Measurements from ENCODE around the gene TDRD9. TPM values are rescaled to one million over a fixed set of nuclear protein-coding genes. Genes with fewer than 3 reads are reported as not detected.

TDRD9 gene

GRCh38 chr14:104100171-104101085 is 172.2 kb downstream of the TDRD9 start:
- Histone ChIP-seq H3K4me3 (ENCODE audit: low read length) (no peak overlapping the region), H2BK5ac (ENCODE audit: low read length) (no peak overlapping the region), H4K8ac (ENCODE audit: low read depth, low read length) (no peak overlapping the region), H4K5ac (ENCODE audit: low read length) (no peak overlapping the region), H3K23ac (ENCODE audit: low read length) (no peak overlapping the region), H3K79me2 (ENCODE audit: control insufficient read depth, insufficient read depth, low read length) (no peaks in the 10 kb centered on the region), H3K4me2 (ENCODE audit: low read length) (no peak overlapping the region), H3K4ac (ENCODE audit: low read depth, low read length) (no peak overlapping the region), H2BK15ac (replicated peaks; ENCODE audit: low read depth) (no peak overlapping the region), H3K9ac (ENCODE audit: low read length) (no peak overlapping the region), H3K27me3 (ENCODE audit: insufficient read depth, low read length, poor library complexity) (no peaks in the 10 kb centered on the region), H3K79me1 (ENCODE audit: low read length) (no peaks in the 10 kb centered on the region), H3K4me1 (ENCODE audit: control insufficient read depth, low read depth, low read length) (no peaks in the 10 kb centered on the region), H2BK120ac (ENCODE audit: low read depth, low read length) (no peak overlapping the region), H2AK5ac (ENCODE audit: low read length) (no peak overlapping the region), H3K27ac (ENCODE audit: low read depth, low read length) (no peak overlapping the region), H3K18ac (ENCODE audit: low read length) (no peak overlapping the region), H3K56ac (ENCODE audit: low read length) (no peak overlapping the region), H3K36me3 (ENCODE audit: control insufficient read depth, insufficient read depth, low read length) (no peaks in the 10 kb centered on the region)
- no CpG with 5 or more reads among the region's 23 CpGs for WGBS (ENCODE audit: extremely low coverage, insufficient coverage, low lambda C conversion rate)
- no peak for DNase-seq

DNA sequence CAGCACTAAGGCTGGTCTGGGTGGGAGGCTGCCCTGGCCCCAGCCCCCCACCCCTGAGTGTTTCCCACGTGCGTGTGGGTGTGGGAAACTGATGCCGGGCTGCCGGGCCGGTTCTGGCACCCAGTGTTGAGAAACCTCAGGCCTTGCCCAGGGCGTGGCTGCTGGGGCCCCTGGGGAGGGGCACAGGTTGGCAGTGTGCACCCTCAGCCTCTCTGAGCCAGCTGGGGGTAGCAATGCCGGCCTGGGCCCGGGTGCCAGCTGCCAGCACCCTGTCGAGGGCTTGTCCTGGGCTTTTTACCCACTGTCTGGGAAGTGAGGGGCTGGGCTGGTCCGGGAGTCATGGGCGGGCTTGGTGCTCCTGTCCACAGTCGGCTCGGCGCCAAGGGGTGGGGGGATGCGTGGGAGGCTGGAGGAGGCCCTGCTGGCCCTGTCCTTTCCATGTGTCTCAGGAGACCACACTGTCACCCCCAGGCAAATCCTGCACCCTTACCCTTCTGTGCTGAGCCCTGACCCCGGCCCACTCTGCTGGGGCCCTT is 172.9 kb downstream of the TDRD9 start:
- Histone ChIP-seq H3K4me1 (ENCODE audit: control insufficient read depth, low read depth, low read length) (no peaks in the 10 kb centered on the region), H3K56ac (ENCODE audit: low read length) (no peak overlapping the region), H3K36me3 (ENCODE audit: control insufficient read depth, insufficient read depth, low read length) (no peaks in the 10 kb centered on the region), H3K4me3 (ENCODE audit: low read length) (no peak overlapping the region), H3K9ac (ENCODE audit: low read length) (no peak overlapping the region), H3K79me2 (ENCODE audit: control insufficient read depth, insufficient read depth, low read length) (no peaks in the 10 kb centered on the region), H3K27ac (ENCODE audit: low read depth, low read length) (no peak overlapping the region), H3K4me2 (ENCODE audit: low read length) (no peak overlapping the region), H3K18ac (ENCODE audit: low read length) (no peak overlapping the region), H4K8ac (ENCODE audit: low read depth, low read length) (no peak overlapping the region), H4K5ac (ENCODE audit: low read length) (no peak overlapping the region), H3K4ac (ENCODE audit: low read depth, low read length) (no peak overlapping the region), H2AK5ac (ENCODE audit: low read length) (no peak overlapping the region), H2BK120ac (ENCODE audit: low read depth, low read length) (no peak overlapping the region), H2BK5ac (ENCODE audit: low read length) (no peak overlapping the region), H3K79me1 (ENCODE audit: low read length) (no peaks in the 10 kb centered on the region), H3K23ac (ENCODE audit: low read length) (no peak overlapping the region), H3K27me3 (ENCODE audit: insufficient read depth, low read length, poor library complexity) (no peaks in the 10 kb centered on the region), H2BK15ac (replicated peaks; ENCODE audit: low read depth) (no peak overlapping the region)
- no CpG with 5 or more reads among the region's 16 CpGs for WGBS (ENCODE audit: extremely low coverage, insufficient coverage, low lambda C conversion rate)
- no peak for DNase-seq

DNA sequence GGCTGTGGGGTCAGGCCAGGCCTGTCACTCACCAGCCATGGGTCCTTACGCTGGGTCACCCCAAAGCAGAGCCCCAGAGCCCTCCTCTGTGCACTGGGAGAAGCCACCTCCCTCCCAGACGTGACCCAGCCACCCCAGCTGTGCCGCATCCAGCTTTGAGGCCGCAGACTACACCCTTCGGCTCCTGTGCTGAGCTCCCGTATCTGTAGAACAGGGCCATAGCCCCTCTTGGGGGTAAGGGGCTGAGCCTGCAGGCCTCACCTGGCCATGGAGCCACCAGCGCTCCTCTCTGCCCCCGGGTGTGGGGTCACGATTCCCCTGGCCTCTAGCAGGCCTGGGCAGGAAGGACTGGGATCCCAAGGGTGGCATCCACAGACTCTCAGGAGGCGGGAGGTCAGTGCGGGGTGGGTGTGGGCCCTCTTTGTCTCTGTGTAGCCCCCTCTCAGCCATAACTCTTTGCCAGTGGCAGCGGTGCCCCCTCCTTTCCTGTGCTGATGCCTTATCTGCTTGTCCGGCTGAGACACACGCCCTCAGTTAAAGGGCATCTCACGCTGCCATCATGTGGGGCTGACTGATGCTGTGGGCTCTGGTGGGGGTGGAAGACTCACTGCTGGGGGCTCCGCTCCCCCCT is 173.5 kb downstream of the TDRD9 start:
- Histone ChIP-seq H2BK120ac (ENCODE audit: low read depth, low read length) (no peak overlapping the region), H3K56ac (ENCODE audit: low read length) (no peak overlapping the region), H2AK5ac (ENCODE audit: low read length) (no peak overlapping the region), H3K4me3 (ENCODE audit: low read length) (no peak overlapping the region), H3K27me3 (ENCODE audit: insufficient read depth, low read length, poor library complexity) (no peaks in the 10 kb centered on the region), H3K18ac (ENCODE audit: low read length) (no peak overlapping the region), H3K79me2 (ENCODE audit: control insufficient read depth, insufficient read depth, low read length) (no peaks in the 10 kb centered on the region), H2BK5ac (ENCODE audit: low read length) (no peak overlapping the region), H3K4me1 (ENCODE audit: control insufficient read depth, low read depth, low read length) (no peaks in the 10 kb centered on the region), H3K27ac (ENCODE audit: low read depth, low read length) (no peak overlapping the region), H3K79me1 (ENCODE audit: low read length) (no peaks in the 10 kb centered on the region), H3K4me2 (ENCODE audit: low read length) (no peak overlapping the region), H3K36me3 (ENCODE audit: control insufficient read depth, insufficient read depth, low read length) (no peaks in the 10 kb centered on the region), H3K9ac (ENCODE audit: low read length) (no peak overlapping the region), H2BK15ac (replicated peaks; ENCODE audit: low read depth) (no peak overlapping the region), H3K4ac (ENCODE audit: low read depth, low read length) (no peak overlapping the region), H3K23ac (ENCODE audit: low read length) (no peak overlapping the region), H4K8ac (ENCODE audit: low read depth, low read length) (no peak overlapping the region), H4K5ac (ENCODE audit: low read length) (no peak overlapping the region)
- DNase-seq = no peak
- WGBS (ENCODE audit: extremely low coverage, insufficient coverage, low lambda C conversion rate) = no CpG with 5 or more reads among the region's 16 CpGs

Small RNA genes within 50 kb of the gene (small RNA-seq; reads per million reads assigned to genes)
- gene RN7SL634P (ENCODE audit: insufficient read depth) = not detected
